HG02763 (cell line): ENCODE measurements around the gene ENOX1.

Experiments used
- ATAC-seq: cut with Tn5 transposase; IDR thresholded peaks from one replicate; pipeline ENCODE4 v1.9.1; 2021; ENCODE audit warnings: mild to moderate bottlenecking, moderate library complexity; ENCODE audit not compliant: unreplicated experiment

The ENOX1 gene

DNA sequence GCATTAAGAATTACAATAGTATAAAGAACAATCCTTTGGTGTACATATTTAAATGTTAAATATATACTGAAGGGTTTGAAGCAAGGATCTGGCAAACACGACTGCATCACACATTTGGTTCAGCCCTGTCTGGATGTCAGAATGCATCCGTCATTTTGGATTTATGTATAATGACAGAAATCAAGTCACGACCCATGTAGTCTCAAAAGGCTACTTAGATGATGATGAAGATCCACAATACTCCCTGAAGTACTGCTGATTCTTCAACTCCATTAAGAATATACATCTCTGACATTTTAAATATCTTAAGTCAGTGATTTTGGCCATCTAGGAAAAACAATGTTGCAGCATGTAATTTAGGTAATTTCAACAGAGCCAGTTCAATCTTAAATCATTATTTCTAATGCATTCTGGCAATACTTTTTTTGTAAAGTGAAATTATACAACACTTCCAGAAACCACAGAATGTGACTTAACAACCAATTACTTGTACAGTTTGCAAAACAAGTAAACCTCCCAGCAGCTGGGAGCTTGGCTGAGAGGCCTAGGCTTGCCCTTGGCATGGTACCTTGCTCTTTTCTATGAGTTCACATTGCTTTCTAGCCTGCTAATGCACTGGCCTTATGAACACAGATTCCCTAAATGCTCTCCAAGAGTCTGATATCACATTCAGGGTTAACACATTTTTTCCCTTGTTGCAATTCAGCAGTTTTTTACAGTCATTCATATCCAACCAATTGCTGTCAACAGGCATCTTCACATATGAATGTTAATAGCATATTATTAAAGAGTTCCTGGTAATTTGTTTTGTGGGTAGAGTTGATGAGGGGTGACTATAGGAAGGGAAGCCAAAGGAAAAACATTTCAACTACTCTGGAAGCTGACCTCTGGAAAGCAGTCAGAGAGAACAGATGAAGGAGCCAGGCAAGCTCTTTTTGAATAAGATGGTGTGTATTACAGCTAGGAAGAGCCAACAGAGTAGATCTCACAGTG is 175.2 kb downstream of the ENOX1 start:
- ATAC-seq: no peak

DNA sequence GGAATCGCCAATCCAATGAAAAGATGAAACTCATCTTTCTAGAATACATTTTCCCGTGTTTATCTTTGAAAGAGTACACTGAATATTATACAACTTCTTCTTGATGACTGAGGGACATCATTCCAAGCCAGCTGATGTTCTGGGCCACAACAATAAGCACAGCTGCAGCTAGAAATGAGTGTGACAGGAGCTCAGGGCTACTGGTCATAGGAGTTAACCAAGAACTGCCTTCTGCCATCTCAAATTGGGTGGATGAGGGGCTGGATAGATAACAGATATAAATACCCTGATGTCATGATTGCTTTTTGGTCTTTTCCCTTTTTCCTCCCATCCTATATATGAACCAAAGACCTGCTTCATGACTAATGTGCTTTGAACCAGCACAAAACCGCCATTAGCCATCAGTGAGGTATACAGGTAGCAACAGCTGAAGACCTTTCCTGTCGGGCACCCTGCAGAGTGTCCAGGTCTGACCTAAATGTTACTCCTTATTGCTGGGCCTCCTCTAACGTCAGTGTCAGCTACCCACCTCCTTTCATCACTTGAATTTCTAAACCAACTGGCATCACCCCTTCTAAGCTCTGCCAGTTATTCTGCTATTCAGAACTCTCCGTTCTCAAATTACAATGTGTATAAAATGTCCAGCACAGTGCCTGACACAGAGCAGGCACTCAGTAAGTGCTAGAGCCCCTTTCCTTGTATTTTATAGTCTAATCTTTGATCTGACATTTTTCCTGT is 178.2 kb downstream of the ENOX1 start:
- no peak for ATAC-seq

DNA sequence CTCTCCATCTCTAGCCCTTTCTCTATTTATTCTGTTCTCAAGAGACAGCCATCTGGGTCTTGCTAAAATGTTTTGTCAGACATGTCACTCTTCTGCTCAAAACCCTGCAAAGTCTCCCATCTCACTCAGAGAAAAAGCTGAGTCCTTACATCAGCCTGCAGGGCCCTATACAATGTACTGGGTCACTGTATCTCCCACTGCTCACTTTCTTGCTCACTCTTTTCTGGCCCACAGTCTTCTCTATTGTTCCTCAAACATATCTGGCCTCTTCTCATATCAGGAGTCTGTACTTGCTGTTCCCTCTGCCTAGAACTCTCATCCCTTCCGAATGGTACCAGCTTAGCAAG is 189.2 kb downstream of the ENOX1 start:
- no peak for ATAC-seq

GRCh38 chr13:43596924-43597598 is 189.7 kb downstream of the ENOX1 start:
- no peak for ATAC-seq

DNA sequence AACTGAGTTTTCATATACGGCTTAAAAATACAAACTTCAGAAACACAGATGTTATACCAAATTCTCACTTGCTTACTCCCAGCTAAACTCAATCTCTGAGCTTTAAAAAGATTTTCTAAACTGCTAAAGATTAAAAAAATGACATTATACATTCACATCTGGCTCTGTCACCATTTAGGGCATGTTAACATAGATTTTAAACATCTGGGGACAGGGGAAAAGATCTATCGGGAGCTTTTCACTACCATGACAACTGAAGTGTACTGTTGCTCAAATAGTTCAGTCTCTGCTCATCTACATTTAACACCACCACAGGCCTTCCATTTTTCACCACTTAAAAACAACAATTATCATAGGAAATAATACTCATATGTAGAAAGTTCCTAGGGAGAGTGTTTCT is 190.8 kb downstream of the ENOX1 start:
- ATAC-seq: no peak

DNA sequence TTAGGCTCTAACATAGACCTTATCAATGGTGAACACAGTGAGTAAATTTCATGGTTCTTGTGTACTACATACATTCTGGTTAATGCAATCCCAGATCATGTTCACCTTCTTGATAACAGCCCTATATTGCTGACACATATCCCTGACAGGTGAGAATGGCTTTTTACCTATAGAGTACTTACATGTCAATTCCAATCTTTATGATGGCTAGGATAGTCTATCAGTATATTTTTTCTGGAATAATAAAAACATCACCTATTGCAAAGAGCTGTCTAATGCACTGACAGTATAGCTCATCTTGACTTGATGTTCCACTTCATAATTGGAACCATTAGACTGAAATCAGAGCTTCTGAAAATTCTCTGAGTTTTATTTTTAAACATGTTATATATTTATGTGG is 199.4 kb downstream of the ENOX1 start:
- ATAC-seq: no peak

GRCh38 chr13:43584751-43585150 is 202.0 kb downstream of the ENOX1 start:
- no peak for ATAC-seq

- no peak for ATAC-seq
Measured at GRCh38 chr13:43583321-43583720, 203.5 kb downstream of the ENOX1 start.

GRCh38 chr13:43580280-43580679 is 206.5 kb downstream of the ENOX1 start:
- no peak for ATAC-seq

DNA sequence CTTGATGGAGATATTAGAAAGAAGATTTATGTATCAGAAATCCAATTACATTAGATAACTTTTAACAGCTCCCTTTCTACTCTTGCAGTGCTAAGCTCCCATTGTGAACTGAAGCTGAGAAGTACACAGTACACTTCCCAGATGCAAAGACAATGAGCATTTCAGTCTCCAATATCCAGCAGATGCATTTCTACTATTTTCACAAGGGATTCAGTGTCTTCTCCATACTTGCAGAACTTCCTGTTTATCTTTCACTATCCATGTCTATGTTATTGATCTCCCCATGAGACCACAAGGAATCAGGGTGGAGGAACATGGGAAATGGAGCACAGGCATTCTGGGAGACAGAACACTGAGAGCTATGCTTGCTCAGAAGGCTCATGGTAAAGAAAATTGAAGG is 207.5 kb downstream of the ENOX1 start:
- no peak for ATAC-seq

GRCh38 chr13:43574605-43575004 is 212.2 kb downstream of the ENOX1 start:
- ATAC-seq: no peak

DNA sequence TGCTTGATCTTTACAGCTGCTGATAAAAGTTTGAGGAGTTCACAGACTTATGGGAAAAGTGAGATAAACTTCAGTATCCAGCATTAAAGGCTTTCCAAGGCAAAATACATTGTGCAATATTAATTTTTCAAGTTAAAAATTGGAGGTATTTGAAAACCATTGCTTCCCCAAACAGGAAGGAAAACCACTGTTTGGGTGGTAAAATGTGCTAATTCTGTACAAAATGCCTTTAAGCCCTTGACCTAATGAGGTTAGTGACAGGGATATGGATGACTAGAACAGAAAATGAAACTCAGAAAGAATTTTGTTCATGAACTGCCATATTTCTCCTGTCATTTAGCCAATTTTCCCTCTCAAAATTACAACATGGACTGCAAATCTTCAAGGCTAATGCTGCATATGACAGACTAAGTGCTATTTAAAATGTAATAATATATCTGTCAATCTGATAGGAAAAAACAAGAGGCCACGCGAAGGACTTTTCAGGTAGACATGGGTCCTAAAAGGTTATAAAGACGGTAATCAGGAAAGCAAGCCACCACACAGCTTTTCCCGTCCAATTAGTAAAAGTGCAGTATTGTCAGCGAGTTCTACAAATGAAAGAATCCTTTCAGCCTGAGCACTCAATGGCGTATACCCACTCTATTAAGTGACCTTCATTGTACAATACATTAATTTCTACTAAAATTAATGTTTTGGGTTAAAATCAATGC is 212.8 kb downstream of the ENOX1 start:
- no peak for ATAC-seq

GRCh38 chr13:43573361-43573740 is 213.4 kb downstream of the ENOX1 start:
- ATAC-seq: no peak

- ATAC-seq: no peak
Measured at GRCh38 chr13:43572656-43573360, 214.0 kb downstream of the ENOX1 start.

- ATAC-seq: no peak
Measured at GRCh38 chr13:43569658-43570057, 217.1 kb downstream of the ENOX1 start.

- ATAC-seq: no peak
Measured at GRCh38 chr13:43567608-43568007, 219.2 kb downstream of the ENOX1 start.

- no peak for ATAC-seq
Measured at GRCh38 chr13:43564952-43565351, 221.8 kb downstream of the ENOX1 start.

DNA sequence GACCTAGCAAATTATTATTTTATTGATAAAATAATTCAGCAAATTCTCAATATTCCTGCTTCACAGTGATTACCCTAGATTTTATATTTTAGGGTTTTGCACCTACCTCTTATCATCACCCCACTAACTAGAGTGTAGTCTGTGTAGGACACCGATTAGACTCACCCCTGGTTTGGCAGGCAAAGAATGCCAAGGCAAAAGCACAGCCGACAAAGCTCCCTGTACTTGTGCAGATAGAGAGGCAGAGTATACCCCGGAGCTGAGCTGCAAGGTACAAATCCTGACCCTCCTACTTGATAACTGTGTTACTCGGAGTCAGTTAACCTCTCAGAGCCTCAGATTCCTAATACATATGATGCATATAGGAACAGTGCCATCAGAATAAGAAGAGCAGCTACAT is 225.7 kb downstream of the ENOX1 start:
- ATAC-seq: no peak

GRCh38 chr13:43558939-43559338 is 227.8 kb downstream of the ENOX1 start:
- no peak for ATAC-seq

DNA sequence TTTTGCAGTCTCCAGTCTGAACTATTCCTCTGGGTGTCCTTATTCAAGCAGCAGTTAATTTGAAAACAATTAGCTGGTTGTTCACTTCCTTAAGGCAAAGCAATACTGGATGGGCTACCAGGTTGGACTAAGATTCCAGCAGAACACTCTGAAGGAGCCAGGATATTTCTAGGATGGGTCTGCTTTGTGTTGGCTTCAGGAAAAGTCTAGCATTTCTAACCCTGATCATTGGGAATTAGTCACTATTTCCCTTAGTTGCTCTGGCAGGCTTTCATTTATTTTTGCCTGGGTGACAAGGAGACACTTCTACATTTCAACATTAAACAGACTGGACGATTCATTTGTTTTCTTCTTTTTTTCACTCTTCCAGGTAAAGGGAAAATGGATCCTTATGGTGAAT is 228.4 kb downstream of the ENOX1 start:
- no peak for ATAC-seq
